ENCODE measurements around the gene ZC3HAV1L.
"Not testable (repeated sequence)": the region's sequence is repeated elsewhere in the genome, so short reads cannot be mapped to it uniquely, and the experiment has no call there.

Gene ZC3HAV1L

DNA sequence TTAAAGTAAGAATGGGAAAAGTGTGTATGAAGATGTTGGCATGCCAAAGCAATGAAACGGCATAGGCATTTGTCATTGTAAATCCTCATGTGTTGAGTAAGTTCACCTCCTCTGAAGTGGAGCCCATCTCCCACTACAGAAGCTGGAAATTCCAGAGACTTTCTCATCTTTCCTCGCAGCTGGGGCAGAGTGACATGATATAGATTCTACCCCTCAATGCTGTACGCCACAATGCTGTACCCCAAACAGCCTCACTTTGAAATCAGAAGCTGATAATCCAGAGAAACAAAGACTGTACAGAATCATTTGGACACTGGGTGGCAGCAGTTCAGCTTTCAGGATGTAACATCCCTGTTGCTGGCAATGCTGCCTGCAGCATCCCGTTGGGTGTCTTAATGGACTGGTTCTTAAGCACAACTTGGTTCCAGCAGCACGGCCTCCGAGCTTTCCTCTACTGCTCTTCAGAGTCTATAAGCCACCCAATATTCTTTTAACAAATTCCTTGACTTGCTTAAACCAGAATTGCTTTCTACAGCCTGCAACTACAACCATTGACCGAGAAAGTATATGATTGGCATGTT, 18.8 kb downstream of the ZC3HAV1L start:
- DNase-seq (ENCODE audit: low read depth): no peak

DNA sequence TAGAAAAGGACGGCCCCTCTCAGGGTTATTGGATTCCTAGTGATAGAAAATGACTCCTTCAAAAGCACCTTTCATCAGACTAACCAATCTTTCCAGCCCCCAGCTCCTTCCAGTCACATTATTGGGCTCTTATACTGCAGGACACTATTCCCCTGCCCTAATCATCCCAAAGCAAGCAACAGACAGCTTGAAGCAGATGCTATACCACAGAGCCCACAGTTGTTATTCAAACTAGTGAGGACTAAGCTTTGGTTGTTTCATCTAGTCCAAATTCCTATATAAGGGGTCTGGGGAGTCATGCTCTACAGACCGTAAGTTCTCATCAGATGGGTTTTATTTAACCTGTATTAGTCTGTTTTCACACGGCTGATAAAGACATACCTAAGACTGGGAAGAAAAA, 24.5 kb downstream of the ZC3HAV1L start:
- no peak for DNase-seq (ENCODE audit: low read depth)

DNA sequence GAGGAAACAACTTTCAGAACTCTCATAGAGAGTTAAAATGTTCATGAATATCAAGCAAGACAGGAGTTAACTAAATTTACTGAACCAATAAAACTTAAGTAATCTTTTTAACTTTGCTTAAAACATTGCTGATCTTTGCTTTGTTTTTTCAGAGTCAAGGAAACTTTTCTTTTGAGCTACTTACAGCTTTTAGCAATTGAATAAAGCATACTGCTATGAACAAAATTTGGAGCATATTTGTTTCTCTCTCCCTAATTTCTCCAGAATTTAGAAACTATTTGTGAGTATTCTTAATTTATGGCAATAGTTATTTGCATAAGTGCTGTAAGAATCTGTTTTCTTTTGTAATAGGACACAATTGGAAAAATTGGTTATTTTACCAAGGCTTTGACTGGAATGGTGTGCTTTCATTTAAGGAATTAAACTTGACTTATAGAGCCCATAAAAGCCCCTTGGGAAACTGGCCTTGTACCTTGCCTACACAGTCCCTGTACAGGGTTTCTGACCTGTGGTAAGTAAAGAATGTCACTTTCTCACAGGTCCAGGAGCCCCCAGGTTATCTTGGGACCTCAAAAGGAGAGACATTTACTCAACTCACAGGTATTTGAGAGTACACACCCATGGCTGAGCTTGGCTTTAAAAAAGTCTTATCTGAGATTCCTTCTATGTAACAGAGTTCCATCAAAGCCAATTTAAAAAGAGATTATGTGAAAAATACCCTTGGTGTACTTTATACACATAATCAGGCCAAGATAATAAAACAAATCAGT, 31.3 kb downstream of the ZC3HAV1L start:
- no peak for DNase-seq (ENCODE audit: low read depth)

DNA sequence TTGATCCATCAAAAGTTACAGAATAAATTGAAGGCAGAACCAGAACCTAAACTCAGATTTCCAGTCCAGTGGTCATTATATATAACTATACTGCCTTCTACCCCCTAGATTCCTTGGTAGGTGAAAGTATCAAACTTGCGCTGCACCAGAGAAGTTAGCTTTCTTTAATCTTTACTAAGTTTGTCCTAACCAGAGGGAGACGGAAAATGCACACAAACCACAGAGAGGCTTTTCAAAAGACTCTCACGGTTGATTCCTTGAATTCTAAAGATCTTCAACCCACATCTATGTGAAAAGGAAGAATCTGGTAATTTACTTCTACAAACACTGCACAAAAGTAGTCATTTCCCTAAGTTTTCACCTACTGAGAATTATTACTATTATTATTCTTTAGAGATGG, 36.4 kb downstream of the ZC3HAV1L start:
- no peak for DNase-seq (ENCODE audit: low read depth)

DNA sequence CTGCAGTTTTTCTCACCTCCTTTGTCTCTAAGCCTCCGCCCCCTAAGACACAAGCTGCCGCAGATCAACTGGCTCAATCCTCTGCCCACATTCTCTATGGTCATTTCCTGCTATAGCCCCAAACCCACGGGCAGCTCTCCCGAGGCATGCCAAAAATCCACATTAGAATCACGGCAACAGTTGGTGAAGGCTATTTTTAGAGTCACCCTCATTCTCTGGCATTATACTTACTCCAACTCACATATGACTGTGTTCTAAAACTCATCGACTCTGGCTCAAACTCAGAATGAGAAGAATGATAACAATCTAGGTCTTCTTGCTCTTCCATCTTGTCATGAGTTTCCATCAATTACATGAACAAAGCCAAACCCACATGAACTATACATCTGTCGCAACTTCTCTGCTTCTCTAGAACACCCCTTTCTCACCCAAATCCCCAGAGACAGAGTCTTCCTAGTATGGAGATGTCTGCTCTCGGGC, 43.8 kb downstream of the ZC3HAV1L start:
- no peak for DNase-seq (ENCODE audit: low read depth)

DNA sequence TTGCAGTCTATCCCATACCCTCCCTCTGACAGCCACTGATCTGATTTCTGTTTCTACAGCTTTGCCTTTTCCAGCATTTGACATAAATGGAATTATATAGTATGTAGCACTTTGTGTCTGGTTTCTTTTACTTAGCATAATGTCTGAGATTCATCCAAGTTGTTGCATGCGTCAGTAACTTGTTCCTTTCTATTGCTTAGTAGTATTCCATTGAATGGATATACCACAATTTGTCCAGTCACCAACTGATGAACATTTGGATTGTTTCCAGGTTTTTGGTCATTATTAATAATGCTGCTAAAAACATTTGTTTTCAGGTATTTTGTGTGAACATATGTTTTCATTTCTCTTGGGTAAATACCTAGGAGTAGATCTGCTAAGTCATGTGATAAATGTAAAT, 48.2 kb downstream of the ZC3HAV1L start:
- DNase-seq (ENCODE audit: low read depth): no peak

DNA sequence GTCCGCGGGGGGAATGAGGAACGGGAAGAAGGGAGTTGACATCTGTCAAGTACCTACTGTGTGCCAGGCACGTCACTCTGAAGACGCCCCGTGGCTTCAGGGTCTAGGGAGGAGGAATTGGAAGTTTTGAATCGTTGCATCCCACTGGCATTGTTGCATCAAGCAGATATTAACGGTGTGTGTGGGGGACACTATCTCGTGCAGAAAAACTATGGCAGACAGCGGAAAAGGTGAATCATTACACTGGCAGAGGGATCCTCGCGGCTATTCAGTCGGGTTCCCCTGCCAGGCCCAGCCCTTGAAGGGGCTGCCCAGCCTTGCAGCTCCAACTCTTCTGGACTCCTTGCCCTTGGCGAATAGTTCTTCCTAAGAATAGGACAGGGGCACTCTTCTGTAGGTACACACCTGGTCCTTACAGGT, 53.6 kb downstream of the ZC3HAV1L start:
- DNase-seq (ENCODE audit: low read depth): no peak

DNA sequence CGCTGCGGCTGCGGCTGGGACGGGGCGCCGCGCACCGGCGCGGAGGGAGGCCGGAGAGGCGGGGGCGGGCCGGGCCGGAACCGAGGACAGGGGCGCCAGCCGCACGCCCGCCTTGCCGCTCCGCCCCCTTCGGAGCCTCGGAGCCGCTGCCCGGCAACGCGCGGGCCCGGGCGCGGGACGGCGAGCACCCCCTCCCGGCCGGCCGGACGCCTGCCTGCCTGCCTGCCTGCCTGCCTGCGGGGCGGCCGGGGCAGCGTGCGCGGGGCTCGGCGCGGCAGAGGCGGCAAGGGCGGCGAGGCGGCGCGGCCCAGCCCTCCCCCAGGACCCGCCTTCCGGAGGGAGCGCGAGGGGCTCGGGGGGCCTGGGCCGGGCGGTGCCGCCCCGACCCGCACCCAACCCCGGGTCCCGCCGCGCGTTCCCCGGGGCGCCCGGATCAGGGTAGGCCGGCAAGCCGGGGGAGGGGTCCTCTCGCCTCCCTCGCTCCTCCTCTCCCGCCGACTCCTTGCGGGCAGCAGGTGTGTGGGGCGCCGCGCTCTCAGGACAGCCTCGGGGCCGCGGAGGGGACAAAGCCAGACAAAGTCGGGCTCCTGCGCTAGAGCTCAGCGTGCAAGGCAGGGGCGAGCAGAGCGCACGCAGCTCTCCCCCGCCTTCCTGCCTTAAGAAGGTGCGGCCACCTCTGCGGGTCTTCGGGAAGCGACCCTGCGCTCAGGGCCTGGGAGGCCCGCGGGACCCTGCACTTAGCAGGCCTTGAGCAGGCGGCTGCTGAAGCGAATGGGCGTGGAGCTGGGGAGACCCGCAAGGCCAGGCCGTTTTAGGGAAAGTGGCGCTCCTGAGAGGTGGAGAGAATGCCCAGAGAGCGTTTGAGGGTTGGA, 54.3 kb downstream of the ZC3HAV1L start, which contains the start of gene KIAA1549:
Gene KIAA1549 (minus strand): TSS at position 58 of the 872 bp plus-strand sequence. CDS start 120 bp downstream, outside the sequence.
- DNase-seq (ENCODE audit: low read depth): no peak

DNA sequence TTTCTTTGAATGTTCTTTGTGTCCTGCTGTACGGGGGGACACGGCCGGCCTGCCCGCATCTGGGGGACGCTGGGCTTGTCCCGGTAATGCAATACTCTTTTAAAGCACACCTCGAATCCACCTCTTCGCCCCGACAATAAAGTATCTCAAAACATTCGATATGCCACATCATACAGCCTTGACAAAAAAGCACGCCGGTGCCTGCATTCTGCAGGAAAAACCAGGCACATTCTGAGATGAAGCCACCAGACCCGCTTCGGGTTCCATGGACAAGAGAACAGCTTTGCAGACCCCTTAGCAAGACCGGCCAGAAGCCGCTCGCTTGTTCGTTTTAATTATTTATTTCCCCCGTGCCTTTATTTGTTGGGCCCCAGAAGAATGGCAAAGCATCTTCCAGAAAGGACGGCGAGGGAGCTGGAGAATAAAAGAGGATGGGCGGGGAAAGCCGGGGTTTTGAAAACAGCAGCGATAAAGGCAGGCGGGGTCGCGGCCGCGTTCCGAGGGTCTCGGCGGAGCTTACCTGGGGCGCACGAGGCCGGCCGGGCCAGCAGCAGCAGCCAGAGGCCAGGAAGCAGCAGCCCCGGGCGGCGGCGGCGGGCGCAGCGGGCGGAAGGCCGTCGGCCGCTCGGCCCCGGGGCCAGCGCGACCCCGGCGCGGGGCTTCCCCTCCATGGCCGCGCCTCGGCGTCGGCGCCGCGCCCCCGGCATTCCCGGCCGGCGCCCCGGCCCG, 55.1 kb downstream of the ZC3HAV1L start:
- no peak for DNase-seq (ENCODE audit: low read depth)

DNA sequence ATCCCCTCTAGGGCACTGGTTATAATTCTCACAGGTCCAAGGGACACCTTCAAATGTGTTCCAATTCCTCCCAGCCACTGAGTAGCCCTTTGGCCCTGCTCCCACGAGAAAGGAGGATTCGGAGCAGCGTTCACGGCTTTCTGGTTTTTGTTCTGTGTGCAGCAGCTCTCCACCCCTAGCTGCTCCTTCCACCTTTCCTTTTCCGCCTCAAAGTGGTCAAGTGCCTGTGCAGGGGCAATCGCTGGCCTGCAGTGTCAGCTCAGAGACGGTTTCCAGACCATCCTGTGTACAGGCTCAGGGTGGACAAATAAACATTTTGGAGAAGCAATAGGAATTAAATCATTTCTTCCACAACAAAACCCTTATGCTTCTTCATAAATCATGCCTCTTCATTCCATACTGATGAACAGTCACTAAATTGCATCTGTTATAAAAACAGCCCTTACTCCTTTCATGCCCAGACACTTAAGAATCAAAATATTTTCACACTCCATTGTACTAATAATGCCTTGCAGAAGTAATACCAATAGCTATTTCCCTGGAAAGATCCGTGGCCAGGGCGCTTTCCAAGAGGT, 55.8 kb downstream of the ZC3HAV1L start:
- DNase-seq (ENCODE audit: low read depth): no peak

DNA sequence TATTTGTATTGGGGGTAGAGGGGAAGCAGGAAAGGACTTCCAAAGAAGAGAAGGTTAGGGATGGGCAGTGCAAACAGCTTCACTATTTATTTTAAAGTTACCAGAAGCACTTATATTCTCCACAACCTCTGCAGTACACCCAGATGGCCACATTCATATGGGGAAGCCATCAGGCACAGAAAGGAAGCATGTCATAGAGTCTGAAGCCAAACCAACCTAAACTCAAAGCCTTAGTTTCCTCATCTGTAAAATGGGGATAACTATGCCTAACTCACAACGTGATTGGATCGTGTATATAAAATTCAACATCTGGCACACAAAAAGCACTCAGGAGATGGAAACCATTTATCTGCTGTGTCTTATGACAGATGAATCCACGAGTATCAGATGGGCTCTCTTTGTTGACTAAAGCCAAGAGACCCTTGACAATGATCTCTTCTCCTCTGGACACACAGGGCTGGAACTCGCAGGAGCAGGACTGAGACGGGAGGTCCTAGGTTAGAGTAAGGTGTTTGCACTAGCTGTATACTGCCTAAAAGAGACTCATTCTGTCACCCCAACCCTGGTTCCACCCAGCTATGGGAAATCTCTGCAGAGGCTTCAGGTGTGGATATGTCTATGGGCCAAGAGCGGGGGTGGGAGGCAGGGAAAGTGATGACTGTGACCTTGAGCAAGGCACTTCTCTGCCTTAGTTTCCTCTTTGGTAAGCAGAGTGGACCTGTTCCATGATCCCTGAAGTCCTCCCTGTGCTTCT, 56.4 kb downstream of the ZC3HAV1L start:
- DNase-seq (ENCODE audit: low read depth): no peak

DNA sequence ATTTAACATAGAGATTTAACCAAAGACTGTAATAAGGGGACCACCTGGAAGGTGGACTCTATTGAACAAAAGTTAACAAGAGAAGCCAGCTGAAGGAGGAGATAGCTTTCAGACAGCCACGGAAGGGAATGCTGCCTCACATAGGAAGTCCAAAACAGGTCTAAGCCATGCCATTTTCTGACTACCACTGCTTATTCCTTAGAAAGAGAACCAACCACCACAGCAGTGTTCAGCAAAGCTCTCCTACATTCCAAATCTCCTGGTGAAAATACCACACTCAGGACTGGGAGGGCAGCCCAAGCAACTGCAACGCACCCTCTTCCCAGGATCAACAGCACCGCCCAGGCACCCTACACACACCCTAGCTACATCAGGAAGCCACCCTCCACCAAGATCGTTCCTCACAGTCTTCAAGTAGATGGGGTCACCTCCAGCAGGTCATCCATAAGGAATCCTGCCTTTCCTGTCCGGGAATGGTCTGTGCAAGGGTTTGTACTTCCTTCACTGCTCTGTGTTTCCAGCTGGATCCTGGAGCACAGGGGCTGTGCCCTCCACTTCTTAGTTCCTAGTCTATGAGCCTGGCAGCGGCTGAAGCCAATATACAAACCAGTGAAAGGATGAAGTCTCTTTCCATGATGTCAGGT, 57.2 kb downstream of the ZC3HAV1L start:
- DNase-seq (ENCODE audit: low read depth): no peak

DNA sequence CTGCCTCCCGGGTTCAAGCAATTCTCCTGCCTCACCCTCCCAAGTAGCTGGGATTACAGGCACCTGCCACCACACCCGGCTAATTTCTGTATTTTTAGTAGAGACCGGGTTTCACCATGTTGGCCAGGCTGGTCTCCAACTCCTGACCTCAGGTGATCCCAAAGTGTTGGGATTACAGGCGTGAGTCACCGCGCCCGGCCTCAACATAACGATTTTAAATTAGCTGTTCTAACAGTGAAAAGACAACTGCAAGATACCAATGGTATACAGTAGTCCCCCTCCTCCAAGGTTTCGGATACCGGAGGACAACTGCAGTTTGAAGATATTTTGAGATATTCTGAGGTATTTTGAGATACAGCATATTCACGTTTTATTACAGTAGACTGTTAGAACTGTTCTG, 59.7 kb downstream of the ZC3HAV1L start:
- DNase-seq (ENCODE audit: low read depth): not testable (repeated sequence)

Data from stimulated activated CD8-positive, alpha-beta memory T cell treated with anti-CD3 and anti-CD28 coated beads, Interleukin-7, amount 100 ng/mL, for 24 hours (primary cell).